HCT116 (cell line): Measurements from ENCODE around the gene GTPBP1. TPM values are rescaled to one million over a fixed set of nuclear protein-coding genes. Genes with fewer than 3 reads are reported as not detected.

Experiments used
- ATAC-seq: fragments of 200-7000 bp; cut with Tn5 transposase; 2 replicates; pipeline ENCODE4 v1.9.1; 2020; ENCODE audit warnings: mild to moderate bottlenecking, moderate library complexity
- Bru-seq: library from RNA; stranded (reverse); fragments of 400-500 nt; gene quantifications from one replicate; lab custom pipeline; 2021; lab: Mats Ljungman, UMichigan
- BruChase-seq, 2 experiments: library from RNA; stranded (reverse); fragments of 400-500 nt; gene quantifications; one replicate each; lab custom pipeline; 2021; lab: Mats Ljungman, UMichigan
- BruUV-seq: library from RNA; stranded (reverse); fragments of 400-500 nt; replicated peaks from 2 replicates; lab custom pipeline; 2021; lab: Mats Ljungman, UMichigan
- CTCF ChIA-PET: fragments of 300-600 bp; sonication (Branson Sonifier 250); formaldehyde crosslinking; loops from one replicate; lab custom pipeline; 2021; ENCODE audit warnings: antibody characterized with exemption; lab: Charles Lee
- POLR2A ChIA-PET: fragments of 300-600, 350-600 bp; sonication (Branson Sonifier 250); formaldehyde crosslinking; loops from one replicate; lab custom pipeline; 2021; ENCODE audit warnings: antibody characterized with exemption; lab: Charles Lee
- RAD21 ChIA-PET, 2 experiments: fragments of 300-600 bp; sonication (Branson Sonifier 250); formaldehyde crosslinking; loops; one replicate each; lab custom pipeline; 2023; ENCODE audit warnings: low total read pairs in 2 of 2; ENCODE audit not compliant: uncharacterized antibody in 2 of 2, unreplicated experiment in 2 of 2, low non-redundant PET in 1 of 2; lab: Charles Lee
- DNase-seq: peaks from one replicate; pipeline ENCODE4 v3.0.0-alpha.2; 2010; ENCODE audit warnings: low read depth, low spot score
- H2AFZ ChIP-seq: fragments of 200-600 bp; shearing (Covaris generic), sonication (generic); 2 replicates; pipeline ENCODE4 v1.6.1; 2017; ENCODE audit warnings: low read depth, mixed run types, mixed read lengths, antibody characterized with exemption, low read length; ENCODE audit not compliant: poor library complexity, severe bottlenecking
- H3K27ac ChIP-seq: 2 replicates; pipeline ENCODE4 v1.5.1; 2012; ENCODE audit warnings: low read depth, low read length
- H3K27me3 ChIP-seq: fragments of 200-600 bp; sonication (generic); 2 replicates; pipeline ENCODE4 v1.6.1; 2016; ENCODE audit warnings: mixed run types, low read length, mixed read lengths; ENCODE audit not compliant: insufficient read depth
- H3K36me3 ChIP-seq, 2 experiments: fragments of 200-500 bp in 1 of 2; fragments of 200-600 bp in 1 of 2; sonication (Bioruptor generic) in 1 of 2; sonication (generic) in 1 of 2; 2 replicates each; pipeline versions ENCODE4 v1.5.1 to v1.6.1; 2014 to 2016; ENCODE audit warnings: low read length in 2 of 2, inconsistent platforms in 1 of 2, mixed read lengths in 1 of 2, mixed run types in 1 of 2; ENCODE audit not compliant: insufficient read depth in 2 of 2, control insufficient read depth in 1 of 2
- H3K4me1 ChIP-seq, 2 experiments: fragments of 200-600 bp in 1 of 2; sonication (generic) in 1 of 2; 2 replicates each; pipeline versions ENCODE4 v1.5.1 to v1.6.1; 2012 to 2017; ENCODE audit warnings: low read length in 2 of 2, inconsistent platforms in 1 of 2, mild to moderate bottlenecking in 1 of 2, mixed read lengths in 1 of 2, mixed run types in 1 of 2, moderate library complexity in 1 of 2; ENCODE audit not compliant: insufficient read depth in 2 of 2, control insufficient read depth in 1 of 2
- H3K4me2 ChIP-seq: fragments of 200-600 bp; sonication (generic); 2 replicates; pipeline ENCODE4 v1.6.1; 2017; ENCODE audit warnings: mixed run types, low read length, mixed read lengths
- H3K4me3 ChIP-seq, 2 experiments: fragments of 200-600 bp in 1 of 2; sonication (generic) in 1 of 2; replicated peaks in 1 of 2; 2 replicates each; pipeline ENCODE4 v1.5.1; 2011 to 2016; ENCODE audit warnings: low read length in 2 of 2, control low read depth in 1 of 2, low read depth in 1 of 2, mild to moderate bottlenecking in 1 of 2, mixed read lengths in 1 of 2, mixed run types in 1 of 2
- H3K79me2 ChIP-seq: fragments of 200-600 bp; sonication (generic); 2 replicates; pipeline ENCODE4 v1.6.1; 2017; ENCODE audit warnings: mild to moderate bottlenecking, mixed run types, low read length, moderate library complexity, mixed read lengths; ENCODE audit not compliant: insufficient read depth
- H3K9ac ChIP-seq: fragments of 200-600 bp; sonication (generic); 2 replicates; pipeline ENCODE4 v1.6.1; 2016; ENCODE audit warnings: low read length, mixed read lengths
- H3K9me2 ChIP-seq: fragments of 200-600 bp; sonication (generic), shearing (Covaris generic); 2 replicates; pipeline ENCODE4 v1.6.1; 2017; ENCODE audit warnings: mixed run types, mild to moderate bottlenecking, moderate library complexity; ENCODE audit not compliant: insufficient read depth
- H3K9me3 ChIP-seq, 2 experiments: fragments of 200-500 bp in 1 of 2; fragments of 200-600 bp in 1 of 2; sonication (Bioruptor generic) in 1 of 2; sonication (generic) in 1 of 2; 2 replicates each; pipeline ENCODE4 v1.6.1; 2014 to 2017; ENCODE audit warnings: low read length in 2 of 2, mixed read lengths in 2 of 2, inconsistent platforms in 1 of 2, low read depth in 1 of 2, mild to moderate bottlenecking in 1 of 2, mixed run types in 1 of 2, moderate library complexity in 1 of 2; ENCODE audit not compliant: control insufficient read depth in 1 of 2, insufficient read depth in 1 of 2
- H4K20me1 ChIP-seq: fragments of 200-600 bp; sonication (generic), shearing (Covaris generic); 2 replicates; pipeline ENCODE4 v1.6.1; 2017; ENCODE audit warnings: mixed run types, mild to moderate bottlenecking, moderate library complexity; ENCODE audit not compliant: insufficient read depth
- EZH2 ChIP-seq: fragments of 200-600 bp; sonication (generic); IDR thresholded peaks from 2 replicates; pipeline ENCODE4 v1.6.1; 2017; ENCODE audit warnings: antibody characterized with exemption, mixed run types
- POLR2A ChIP-seq: IDR thresholded peaks from 2 replicates; pipeline ENCODE4 v1.7.0; 2011; ENCODE audit warnings: borderline replicate concordance; ENCODE audit not compliant: insufficient read depth, insufficient read length; ENCODE audit errors: extremely low read depth
- POLR2AphosphoS5 ChIP-seq: IDR thresholded peaks from 2 replicates; pipeline ENCODE4 v1.6.1; 2011; ENCODE audit warnings: mild to moderate bottlenecking, low read depth, low read length, moderate library complexity
- SP1 ChIP-seq: IDR thresholded peaks from 2 replicates; pipeline ENCODE4 v1.6.1; 2012; ENCODE audit warnings: low read depth
- SRF ChIP-seq: IDR thresholded peaks from 2 replicates; pipeline ENCODE4 v1.6.1; 2012; ENCODE audit warnings: low read depth
- YY1 ChIP-seq: IDR thresholded peaks from 2 replicates; pipeline ENCODE4 v1.6.1; 2011; ENCODE audit warnings: low read length, low read depth, moderate library complexity, mild to moderate bottlenecking; ENCODE audit not compliant: insufficient replicate concordance; ENCODE audit errors: extremely low read depth
- intact Hi-C: fragments of 100-400 bp; cut with micrococcal nuclease; formaldehyde crosslinking; loops from 2 replicates; pipeline ENCODE4 v1.10.0; 2022
- long read RNA-seq: library from polyadenylated mRNA; unstranded; transcript quantifications from one replicate; pipeline ENCODE4 v2.0.0, GENCODE V29; 2021; ENCODE audit not compliant: unreplicated experiment
- polyA plus RNA-seq: library from polyadenylated mRNA; unstranded; fragments of >200 nt; gene quantifications from 2 replicates; pipeline ENCODE4 v1.2.1, GENCODE V29; 2012; ENCODE audit warnings: missing spikeins
- total RNA-seq: library from RNA; stranded (reverse); gene quantifications from one replicate; pipeline ENCODE4 v1.2.1, GENCODE V29; 2021; ENCODE audit not compliant: unreplicated experiment

Gene GTPBP1
- total RNA-seq (48.2 TPM), Bru-seq, nascent RNA (percentile 90 among the genes with signal in this experiment), BruChase-seq, experiment 1, labeled RNA remaining after a 6-hour chase (percentile 88 among the genes with signal in this experiment), BruChase-seq, experiment 2, labeled RNA remaining after a 2-hour chase (percentile 82 among the genes with signal in this experiment)
- polyA plus RNA-seq = 33.3 and 47.4 TPM in 2 replicates
- long read RNA-seq, partial matches to known transcripts = 7 of 33 reads
- long read RNA-seq, other reads (novel, unspliced or antisense) = 25 of 33 reads

DNA sequence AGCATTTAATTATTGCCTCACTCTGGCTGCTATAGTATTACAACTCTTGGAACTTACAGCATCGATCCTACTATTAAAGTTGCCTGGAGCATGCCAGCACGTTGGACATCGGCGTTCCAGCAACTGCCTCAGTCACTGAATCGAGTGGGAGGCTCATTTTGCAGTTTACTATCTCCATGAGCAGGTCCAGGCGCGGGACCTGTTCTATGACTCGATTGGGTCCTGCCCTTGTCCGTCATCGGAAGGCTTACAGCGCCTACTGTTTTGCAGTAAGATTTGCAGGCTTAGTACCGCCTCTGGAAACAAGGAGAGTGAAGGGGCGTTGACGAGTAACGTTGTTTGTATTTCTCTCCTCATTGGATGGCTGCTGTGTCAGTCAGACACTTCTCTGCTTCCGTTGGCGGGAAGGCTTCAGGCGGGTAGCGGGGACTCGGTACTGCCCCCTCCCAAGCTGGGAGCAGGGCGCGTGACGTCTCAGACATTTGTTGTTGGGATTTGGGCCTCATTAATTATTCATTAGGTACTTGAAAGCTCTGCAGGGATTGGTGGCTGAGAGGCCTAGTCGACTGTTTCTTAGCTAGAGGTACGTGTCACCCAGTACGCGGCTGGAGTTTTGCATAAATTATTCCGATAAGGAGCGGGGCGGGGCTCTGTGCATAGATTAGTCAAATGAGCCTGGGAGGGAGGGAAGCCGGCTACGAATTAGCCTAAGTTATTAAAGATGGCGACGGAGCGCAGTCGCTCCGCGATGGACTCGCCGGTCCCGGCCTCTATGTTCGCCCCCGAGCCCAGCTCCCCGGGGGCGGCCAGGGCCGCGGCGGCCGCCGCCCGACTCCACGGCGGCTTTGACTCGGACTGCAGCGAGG lies at the start of gene GTPBP1:
TSS of gene GTPBP1 (plus strand) at position 710 of the 866 bp plus-strand sequence. CDS start at position 722, 12 bp downstream.
- H3K79me2 ChIP-seq = peaks cover 46% of the 10 kb centered on the region
- intact Hi-C loops = no loop called here
- no peaks in the 10 kb centered on the region for H3K27me3 ChIP-seq
- ChIA-PET RAD21 (interaction anchor here (0.6 to 0.9 kb wide), 3 partner anchors 24 to 229 kb away, joined by 3 to 6 read pairs (median 4); partner anchors contain the start of gene TOMM22 (in 1 of the 2)), POLR2A (interaction anchor here (0.8 to 1.9 kb wide), 6 partner anchors 9 to 49 kb away, joined by 3 to 14 read pairs (median 5); partner anchors contain the start of gene TOMM22), CTCF (interaction anchor here (0.8 to 1.0 kb wide), 5 partner anchors 19 to 653 kb away, joined by 3 to 4 read pairs (median 4); partner anchors contain the start of gene TOMM22)
- DNase-seq (peak; percentile 100), ATAC-seq (peak; percentile 84)
- H3K27ac ChIP-seq = peak within 1 kb of the TSS; percentile 84
- peak within 1 kb of the TSS; percentile 88 for H3K4me2 ChIP-seq
- no peak within 1 kb of the TSS for H2AFZ ChIP-seq
- H3K9me2 ChIP-seq = no peaks in the 10 kb centered on the region
- no peaks in the 10 kb centered on the region for H3K9me3 ChIP-seq
- H3K4me1 ChIP-seq = peaks cover 21 to 45% of the 10 kb centered on the region in 2 experiments
- TF ChIP-seq SP1 (peak; percentile 100), POLR2AphosphoS5 (peak; percentile 83), POLR2A (peak; percentile 73), EZH2 (no peak), YY1 (peak; percentile 90), SRF (peak; percentile 65; the same call in 1 of the 2 replicates)
- BruUV-seq = no TSS peak
- peak within 1 kb of the TSS; percentile 85 to 91 for H3K4me3 ChIP-seq
- no peaks in the 10 kb centered on the region for H4K20me1 ChIP-seq
- peak within 1 kb of the TSS; percentile 93 for H3K9ac ChIP-seq
- peaks cover 0 to 9% of the 10 kb centered on the region in 2 experiments; a peak in 2 of 4 replicates for H3K36me3 ChIP-seq
